GM19043 (cell line): ENCODE results near the gene PREB.
"Not testable (repeated sequence)": the region's sequence is repeated elsewhere in the genome, so short reads cannot be mapped to it uniquely, and the experiment has no call there.

Experiments used
- ATAC-seq: cut with Tn5 transposase; IDR thresholded peaks from one replicate; pipeline ENCODE4 v1.9.1; 2021; ENCODE audit warnings: low read depth; ENCODE audit not compliant: unreplicated experiment

PREB gene

DNA sequence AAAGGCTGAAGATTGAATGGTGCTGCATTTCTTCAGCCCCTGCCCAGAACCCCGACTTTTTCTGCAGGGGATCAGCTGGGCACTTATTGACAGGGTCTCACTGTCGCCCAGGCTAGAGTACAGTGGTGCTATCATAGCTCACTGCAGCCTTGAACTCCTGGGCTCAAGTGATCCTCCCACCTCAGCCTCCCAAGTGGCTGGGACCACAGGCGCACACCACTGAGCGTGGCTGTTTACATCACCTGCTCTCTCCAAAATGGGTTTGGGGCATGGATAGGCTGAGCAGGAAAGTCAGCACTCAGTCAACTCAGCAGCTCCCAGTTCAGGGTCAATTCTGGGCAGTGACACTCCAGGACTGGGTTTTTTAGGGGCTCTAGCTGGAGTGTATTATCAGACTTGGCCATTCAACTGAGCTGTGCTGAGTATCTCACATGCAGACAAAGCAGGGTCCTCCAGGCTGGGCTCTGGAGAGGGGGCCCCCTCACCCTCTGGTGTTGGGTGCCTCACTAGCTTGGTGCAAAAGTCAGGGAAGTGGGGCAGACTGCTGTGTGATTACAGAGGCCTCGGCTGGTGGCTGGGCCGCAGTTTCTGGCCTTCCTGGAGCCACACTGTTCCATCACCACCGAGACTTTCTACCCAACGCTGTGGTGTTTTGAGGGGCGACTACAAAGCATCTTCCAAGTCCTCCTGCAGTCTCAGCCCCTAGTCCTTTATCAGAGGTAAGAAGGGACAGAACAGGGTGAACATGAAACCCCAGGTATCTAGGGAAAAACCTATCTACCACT, 6.4 kb downstream of the PREB start:
- ATAC-seq: no peak

DNA sequence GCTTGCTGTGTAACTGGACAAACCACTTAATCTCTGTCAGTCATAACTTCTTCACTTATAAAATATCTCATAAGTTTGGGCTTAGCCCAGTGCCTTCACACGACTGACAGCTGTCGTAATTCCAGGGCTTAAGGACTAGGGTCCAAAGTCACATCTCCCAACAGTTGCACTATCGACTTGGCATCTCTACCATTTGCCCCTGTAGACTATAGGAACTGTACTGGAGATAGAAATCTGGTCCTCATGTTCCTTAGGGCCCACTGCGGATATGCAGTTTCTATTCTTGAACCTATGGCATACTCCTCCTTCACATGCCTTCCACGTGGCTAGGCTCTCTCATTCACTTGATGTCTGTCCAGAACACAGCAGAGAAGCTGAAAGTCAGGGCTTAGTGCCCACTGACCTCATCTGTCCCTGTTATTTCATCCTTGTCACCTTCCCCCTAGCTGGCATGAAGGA, 8.2 kb downstream of the PREB start:
- ATAC-seq: no peak

DNA sequence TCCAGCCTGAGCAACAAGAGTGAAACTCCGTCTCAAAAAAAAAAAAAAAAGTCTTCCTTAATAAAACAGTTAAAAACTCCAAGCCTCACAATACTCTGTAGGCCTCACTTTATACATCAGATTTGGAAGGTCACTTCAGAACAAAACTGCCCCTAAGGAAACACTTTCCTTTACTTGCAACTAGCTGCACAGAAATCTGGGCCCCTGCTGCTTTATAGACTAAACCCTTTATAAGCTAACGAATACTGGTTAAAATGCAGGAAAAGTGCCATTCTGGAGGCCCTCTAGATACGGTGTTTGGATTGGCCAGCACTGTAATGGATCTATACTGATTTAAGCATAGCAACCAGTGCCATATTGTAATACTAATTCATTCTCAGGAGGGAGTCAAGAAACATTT, 9.3 kb downstream of the PREB start:
- no peak for ATAC-seq

DNA sequence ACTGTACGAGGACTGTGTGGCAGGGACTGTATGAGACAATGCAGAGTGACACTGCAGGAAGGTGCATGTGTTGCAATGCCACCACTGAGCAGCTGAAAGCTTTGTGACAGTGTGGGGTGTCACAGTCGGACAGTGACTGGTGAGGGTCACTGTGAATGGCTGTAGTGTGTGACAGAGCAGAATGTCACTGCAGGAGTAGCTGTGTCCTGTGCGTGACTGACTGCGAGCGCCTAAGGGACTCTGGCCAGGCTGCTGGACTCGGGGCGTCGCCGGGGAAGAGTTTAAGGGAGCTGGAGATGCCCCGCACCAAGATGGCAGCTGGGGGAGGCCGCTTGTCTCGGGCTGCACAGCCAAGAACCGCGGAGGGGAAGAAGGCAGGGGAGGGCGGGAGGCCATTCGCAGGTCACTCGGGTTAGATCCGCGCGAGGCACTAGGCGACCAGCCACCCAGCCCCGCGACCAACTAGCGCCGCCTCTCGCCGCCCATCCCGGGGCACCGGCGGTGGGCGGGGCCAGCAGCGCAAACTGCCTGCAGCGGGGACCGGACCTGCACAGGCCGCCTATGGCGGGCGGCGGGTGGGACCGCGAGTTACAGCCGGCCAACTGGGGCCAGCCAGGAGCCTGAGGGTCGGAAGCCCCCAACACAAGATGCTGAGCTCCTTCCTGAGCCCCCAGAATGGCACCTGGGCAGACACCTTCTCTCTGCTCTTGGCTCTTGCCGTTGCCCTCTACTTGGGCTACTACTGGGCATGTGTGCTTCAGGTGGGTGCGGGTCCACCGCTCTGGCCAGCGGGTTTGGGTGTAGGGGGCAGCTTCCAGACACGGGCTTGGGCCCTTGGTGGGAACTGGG, 10.9 kb downstream of the PREB start, which contains the start of gene ABHD1:
TSS of gene ABHD1 (plus strand) at position 514 of the 849 bp plus-strand sequence. CDS start at position 648, 134 bp downstream.
- ATAC-seq: no peak

DNA sequence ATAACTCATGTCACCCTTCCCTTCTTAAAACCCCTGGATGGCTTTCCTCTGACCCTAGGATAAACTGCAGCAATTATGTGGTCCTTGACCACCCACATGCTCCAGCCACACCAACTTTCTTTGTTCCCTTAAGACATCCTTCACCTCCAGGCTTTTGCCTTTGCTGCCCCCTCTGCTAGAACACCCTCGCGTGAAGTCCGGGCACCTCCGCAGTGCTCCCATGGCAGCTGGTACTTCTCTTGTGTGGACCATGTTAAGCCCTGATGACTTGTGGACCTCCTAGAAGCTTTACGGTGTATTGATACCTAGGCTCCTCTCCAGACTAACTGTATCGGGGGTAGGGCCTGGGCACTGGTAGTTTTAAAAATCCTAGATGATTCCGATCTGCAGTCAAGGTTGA, 11.6 kb downstream of the PREB start:
- no peak for ATAC-seq

DNA sequence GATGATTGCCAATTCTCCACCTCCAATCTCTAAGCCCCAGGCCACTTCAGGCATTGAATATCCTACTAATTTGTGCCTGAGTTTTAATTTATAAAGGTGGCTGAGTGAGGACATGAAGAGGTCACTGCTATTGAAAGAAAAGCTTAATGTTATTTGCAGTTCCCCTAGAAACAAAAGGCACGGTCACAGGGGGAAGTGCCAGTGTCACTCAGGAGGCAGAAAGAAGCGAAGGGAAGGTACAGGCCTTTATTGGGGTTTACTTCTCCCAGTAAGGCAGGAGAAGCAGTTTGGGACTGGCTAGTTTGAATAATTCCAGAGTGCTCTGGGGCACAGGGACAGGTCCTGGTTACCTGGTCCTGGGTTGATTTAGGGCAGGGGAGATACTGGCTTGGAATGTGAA, 12.5 kb downstream of the PREB start:
- ATAC-seq: no peak

DNA sequence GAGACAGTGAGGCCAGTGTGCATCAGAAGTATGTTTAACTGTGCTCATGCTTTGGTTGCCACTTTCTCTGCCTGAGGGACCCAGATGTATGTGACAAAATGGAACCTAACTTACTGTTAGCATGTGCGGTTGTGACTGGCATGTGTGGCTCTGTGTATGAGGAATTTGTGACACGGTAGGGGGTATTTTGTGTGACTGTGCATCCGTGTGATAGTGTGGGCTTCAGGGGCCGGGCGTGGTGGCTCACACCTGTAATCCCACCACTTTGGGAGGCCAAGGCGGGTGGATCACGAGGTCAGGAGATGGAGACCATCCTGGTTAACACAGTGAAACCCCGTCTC, 15.1 kb downstream of the PREB start:
- not testable (repeated sequence) for ATAC-seq

DNA sequence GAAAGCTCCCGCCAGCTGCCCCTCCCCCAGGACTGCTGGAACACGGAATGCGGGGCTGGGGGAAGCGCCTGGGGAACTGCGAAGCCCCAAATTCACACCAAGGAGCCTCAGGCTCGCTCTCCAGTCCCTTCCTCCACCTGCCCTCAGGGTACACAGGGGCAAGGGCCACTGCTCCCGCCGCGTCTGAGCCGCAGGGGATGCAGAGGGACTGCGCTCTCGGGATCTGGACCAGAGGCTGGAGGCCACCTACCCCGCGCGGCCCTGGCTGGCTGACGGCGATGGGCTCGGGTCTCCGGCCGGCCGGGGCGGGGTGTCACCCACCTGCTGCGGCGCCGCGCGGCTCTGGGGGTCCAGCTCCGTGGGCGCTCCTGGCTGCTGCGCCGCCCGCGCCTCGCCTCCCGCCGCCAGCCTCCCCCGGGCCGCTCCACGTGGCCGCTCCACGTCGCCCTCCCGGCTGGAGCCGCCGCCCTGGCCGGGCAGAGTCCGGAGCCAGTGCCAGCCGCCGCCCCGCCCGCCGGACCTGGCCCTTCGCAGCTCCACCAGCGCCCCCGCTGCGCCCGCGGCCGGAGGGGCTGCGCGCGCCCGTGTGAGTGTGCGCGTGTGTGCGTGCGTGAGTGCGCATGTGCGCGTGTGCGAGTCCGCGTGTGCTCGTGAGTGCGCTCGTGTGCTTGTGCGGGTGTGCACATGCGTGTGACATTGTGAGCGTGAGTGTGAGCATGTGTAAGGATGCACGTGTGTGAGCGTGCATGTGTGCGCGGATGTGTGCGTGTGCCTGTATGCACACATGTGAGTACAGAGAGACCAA, 15.7 kb downstream of the PREB start, which contains the start of gene CGREF1:
TSS of gene CGREF1 (minus strand) at position 604 of the 805 bp plus-strand sequence. CDS start 14,762 bp downstream, outside the sequence.
- ATAC-seq: no peak

DNA sequence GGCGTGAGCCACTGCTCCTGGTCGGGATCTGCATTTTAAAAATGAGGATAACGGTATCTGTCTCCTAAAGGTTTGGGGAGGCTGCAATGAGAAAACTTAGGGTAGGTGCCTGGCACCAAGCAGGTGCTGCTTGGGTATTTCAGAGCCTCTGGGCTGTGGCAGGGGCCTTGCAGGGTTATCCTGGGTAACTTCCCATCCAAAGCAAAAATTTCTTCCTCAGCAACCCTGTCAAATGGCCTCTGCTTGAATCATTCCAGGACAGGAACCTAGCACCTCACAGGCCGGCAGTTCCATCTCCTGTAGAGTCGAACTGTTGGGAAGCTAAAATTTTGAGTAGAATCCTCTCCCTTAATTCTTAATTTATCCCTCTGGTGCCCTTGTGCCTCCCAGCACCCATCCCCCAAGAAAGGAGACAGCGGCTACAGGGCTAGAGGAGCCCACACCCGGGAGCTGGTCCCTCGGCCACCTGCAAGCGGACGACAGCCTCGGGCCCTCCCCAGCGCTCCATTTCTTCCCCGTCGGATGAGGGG, 16.4 kb downstream of the PREB start:
- ATAC-seq: no peak

DNA sequence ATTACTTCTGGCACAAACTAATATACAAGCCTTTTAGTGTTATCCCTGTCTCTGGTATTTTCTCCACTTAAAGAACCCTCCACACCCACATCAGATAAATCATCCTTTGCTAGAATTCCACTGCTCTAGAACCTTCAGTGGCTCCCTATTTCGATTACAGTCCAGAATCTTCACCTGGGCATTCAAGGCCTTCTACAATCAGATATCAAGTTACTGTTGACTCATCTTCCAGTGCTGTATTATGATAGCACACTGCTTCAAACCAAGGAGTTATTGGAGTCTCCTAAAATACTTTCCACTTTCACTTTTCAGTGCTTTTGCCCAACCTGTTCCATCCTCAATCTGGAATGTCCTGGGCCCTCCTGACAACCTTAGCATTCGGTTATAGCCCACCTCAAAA, 18.9 kb downstream of the PREB start:
- no peak for ATAC-seq

DNA sequence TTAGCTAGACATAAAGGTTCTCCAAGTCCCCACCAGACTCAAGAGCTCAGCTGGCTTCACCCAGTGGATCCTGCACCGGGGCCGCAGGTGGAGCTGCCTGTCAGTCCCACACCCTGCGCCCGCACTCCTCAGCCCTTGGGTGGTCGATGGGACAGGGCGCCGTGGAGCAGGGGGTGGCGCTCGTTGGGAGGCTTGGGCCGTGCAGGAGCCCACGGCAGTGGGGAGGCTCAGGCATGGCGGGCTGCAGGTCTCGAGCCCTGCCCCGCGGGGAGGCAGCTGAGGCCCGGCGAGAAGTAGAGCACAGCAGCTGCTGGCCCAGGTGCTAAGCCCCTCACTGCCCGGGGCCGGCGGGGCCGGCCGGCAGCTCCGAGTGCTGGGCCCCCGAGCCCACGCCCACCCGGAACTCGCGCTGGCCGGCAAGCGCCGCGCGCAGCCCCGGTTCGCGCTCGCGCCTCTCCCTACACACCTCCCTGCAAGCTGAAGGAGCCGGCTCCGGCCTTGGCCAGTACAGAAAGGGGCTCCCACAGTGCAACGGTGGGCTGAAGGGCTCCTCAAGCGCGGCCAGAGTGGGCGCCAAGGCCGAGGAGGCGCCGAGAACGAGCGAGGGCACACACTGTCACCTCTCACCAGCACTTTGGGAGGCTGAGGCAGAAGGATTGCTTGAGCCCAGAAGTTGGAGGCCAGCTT, 22.9 kb downstream of the PREB start:
- ATAC-seq: not testable (repeated sequence)

DNA sequence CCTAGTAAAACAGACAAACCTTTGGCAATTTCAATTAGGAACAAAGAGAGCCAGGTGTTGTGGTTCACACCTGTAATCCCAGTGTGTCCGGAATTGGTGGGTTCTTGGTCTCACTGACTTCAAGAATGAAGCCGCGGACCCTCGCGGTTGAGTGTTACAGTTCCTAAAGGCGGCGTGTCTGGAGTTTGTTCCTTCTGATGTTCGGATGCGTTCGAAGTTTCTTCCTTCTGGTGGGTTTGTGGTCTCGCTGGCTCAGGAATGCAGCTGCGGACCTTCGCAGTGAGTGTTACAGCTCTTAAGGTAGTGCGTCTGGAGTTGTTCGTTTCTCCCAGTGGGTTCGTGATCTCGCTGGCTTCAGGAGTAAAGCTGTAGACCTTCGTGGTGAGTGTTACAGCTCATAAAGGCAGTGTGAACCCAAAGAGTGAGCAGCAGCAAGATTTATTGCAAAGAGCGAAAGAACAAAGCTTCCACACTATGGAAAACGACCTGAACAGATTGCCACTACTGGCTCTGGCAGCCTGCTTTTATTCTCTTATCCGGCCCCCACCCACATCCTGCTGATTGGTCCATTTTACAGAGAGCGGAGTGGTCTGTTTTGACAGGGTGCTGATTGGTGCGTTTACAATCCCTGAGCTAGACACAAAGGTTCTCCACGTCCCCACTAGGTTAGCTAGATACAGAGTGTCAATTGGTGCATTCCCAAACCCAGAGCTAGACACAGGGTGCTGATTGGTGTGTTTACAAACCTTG, 23.7 kb downstream of the PREB start:
- ATAC-seq: not testable (repeated sequence)

DNA sequence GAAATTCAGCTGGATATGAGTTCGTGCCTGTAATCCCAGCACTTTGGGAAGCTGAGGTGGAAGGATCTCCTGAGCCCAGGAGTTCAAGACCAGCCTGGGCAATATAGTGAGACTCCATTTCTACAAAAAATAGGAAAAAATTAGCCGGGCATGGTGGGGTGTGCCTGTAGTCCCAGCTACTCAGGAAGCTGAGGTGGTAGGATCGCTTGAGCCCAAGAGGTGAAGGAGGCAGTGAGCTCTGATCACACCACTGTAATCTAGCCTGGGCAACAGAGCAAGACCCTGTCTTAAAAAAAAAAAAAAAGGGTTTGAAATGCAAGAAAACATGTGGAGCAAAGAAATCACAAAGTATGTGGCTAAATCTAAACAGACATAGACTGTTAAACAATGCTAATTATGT, 25.4 kb downstream of the PREB start:
- no peak for ATAC-seq

DNA sequence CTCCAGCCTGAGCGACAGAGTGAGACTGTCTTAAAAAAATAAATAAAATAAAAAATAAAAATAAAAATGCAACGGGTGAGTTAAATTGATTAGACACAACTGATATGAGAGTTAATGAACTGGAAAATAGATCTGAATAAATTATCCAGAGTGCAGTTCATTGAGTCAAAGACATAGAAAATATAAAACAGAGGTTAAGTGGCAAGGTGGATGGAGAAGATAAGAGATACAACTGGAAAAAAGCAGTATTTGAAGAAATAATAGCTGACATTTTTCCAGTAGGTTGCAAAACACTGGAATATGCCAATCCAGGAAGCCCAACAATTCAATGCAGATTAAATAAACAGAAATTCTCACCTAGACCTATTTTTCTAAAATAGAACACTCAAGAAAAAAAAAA, 26.2 kb downstream of the PREB start:
- ATAC-seq: no peak

DNA sequence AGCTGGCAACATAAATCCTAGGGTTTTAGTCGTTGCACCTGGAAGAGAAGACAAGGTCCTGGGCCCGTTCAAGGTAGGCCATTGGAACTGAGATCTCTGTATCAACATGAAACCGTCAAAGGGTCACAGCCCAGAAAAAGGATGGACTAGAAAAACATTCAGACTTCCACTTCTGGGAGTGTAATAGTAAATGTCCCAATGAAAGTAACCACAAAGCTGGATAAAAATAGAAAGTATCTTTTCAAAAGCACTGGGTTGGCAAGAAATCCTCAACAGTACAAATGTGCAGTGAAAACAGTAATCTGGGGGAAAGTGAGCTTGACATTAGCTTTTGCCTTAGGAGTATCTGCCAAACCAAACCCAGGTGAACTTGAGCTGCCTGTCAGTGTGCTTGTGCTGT, 28.5 kb downstream of the PREB start:
- no peak for ATAC-seq

DNA sequence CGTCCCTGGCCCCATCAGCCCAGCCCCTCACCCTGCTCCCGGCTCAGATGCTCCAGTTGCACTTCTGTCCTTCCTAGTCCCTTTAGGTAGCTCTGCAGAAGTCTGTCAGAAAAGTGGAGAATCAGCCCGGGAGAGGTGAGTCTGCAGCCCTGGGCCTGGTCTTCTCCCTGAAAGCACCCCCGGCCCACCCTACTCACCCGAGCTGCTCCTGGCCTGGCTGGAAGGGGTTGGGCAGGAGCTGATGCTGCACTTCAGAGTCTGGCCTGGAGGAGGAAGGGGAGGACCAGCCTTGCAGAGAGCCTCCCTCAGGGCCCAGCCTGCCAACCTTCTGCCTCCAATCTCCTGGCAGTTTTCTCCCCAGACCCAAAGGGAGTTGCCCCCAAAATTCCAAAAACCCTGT, 32.1 kb downstream of the PREB start:
- no peak for ATAC-seq

DNA sequence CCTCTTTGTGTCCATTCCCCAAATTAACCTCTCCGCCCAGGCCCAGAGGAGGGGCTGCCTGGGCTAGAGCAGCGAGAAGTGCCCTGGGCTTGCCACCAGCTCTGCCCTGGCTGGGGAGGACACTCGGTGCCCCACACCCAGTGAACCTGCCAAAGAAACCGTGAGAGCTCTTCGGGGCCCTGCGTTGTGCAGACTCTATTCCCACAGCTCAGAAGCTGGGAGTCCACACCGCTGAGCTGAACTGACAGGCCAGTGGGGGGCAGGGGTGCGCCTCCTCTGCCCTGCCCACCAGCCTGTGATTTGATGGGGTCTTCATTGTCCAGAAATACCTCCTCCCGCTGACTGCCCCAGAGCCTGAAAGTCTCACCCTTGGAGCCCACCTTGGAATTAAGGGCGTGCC, 34.4 kb downstream of the PREB start:
- ATAC-seq: no peak

DNA sequence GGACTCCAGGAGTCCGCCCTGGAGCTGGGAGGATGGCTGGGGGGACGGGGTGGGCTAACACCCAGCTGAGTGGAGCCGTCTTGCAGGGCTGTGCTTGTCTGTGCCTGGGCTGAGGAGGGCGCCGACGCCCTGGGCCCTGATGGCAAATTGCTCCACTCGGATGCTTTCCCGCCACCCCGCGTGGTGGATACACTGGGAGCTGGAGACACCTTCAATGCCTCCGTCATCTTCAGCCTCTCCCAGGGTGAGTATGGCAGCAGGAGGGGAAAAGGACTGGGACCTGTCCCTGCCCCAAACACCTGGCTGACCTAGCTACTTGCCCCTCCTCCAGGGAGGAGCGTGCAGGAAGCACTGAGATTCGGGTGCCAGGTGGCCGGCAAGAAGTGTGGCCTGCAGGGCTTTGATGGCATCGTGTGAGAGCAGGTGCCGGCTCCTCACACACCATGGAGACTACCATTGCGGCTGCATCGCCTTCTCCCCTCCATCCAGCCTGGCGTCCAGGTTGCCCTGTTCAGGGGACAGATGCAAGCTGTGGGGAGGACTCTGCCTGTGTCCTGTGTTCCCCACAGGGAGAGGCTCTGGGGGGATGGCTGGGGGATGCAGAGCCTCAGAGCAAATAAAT, 35.0 kb downstream of the PREB start:
- no peak for ATAC-seq

DNA sequence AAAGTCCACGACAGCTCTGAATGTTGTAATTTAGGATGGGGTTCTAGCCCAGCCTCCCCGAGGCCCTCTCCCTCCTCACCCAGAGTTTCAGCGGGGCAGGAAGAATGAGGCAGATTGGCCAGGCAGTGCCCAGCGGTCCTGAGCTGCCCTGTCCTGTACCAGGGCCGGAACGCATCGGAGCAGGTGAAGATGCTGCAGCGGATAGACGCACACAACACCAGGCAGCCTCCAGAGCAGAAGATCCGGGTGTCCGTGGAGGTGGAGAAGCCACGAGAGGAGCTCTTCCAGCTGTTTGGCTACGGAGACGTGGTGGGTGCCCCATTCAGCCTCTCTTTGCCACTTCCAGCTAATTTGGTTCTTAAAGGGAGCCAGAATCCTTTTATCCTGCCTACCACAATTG, 37.1 kb downstream of the PREB start:
- ATAC-seq: no peak
